Tibial nerve (tissue), 4 donors: ENCODE data around the gene PSG1. TPM values are rescaled to one million over a fixed set of nuclear protein-coding genes. Genes with fewer than 3 reads are reported as not detected.
A peak's percentile ranks its signal among the peaks of the same experiment; 100 is the strongest.
"Not testable (repeated sequence)": the region's sequence is repeated elsewhere in the genome, so short reads cannot be mapped to it uniquely, and the experiment has no call there.

Experiments
- DNase-seq, 2 donors: peaks; one replicate each; pipeline ENCODE4 v3.0.0-alpha.2; 2019; ENCODE audit warnings: low spot score in 2 of 2
- H3K27ac ChIP-seq, 4 donors: fragments of 200-600 bp; sonication (generic) in 3 of 4; one replicate each; pipeline ENCODE4 v1.5.1; 2017 to 2019; ENCODE audit warnings: mild to moderate bottlenecking in 1 of 4
- H3K27me3 ChIP-seq, 2 donors: fragments of 200-600 bp; sonication (generic) in 1 of 2; one replicate each; pipeline versions ENCODE4 v1.5.1 to v1.6.0; 2017 to 2019
- H3K36me3 ChIP-seq, 3 donors: fragments of 200-600 bp; sonication (generic); one replicate each; pipeline ENCODE4 v1.5.1; 2018 to 2019
- H3K4me1 ChIP-seq, 4 donors: fragments of 200-600 bp; sonication (generic) in 3 of 4; one replicate each; pipeline ENCODE4 v1.5.1; 2017 to 2019
- H3K4me3 ChIP-seq, 4 donors: fragments of 200-600 bp; sonication (generic) in 3 of 4; one replicate each; pipeline ENCODE4 v1.5.1; 2017 to 2019; ENCODE audit warnings: mild to moderate bottlenecking in 1 of 4, moderate library complexity in 1 of 4
- H3K9me3 ChIP-seq, 4 donors: fragments of 200-600 bp; sonication (generic) in 3 of 4; one replicate each; pipeline ENCODE4 v1.5.1; 2017 to 2019
- CTCF ChIP-seq, 5 experiments: fragments of 200-600 bp in 3 of 5; fragments of 450-650 bp in 2 of 5; sonication (generic) in 3 of 5; IDR thresholded peaks; one replicate each; pipeline ENCODE4 v1.5.1; 2016 to 2019; ENCODE audit warnings: antibody characterized with exemption in 5 of 5, mild to moderate bottlenecking in 3 of 5, moderate library complexity in 2 of 5
- EP300 ChIP-seq, 2 donors: sonication (generic); formaldehyde crosslinking; IDR thresholded peaks; one replicate each; pipeline ENCODE4 v1.6.1; 2017; ENCODE audit warnings: antibody characterized with exemption in 2 of 2, mild to moderate bottlenecking in 1 of 2
- POLR2A ChIP-seq, 2 donors: fragments of 450-650 bp; IDR thresholded peaks; one replicate each; pipeline ENCODE4 v1.6.1; 2017; ENCODE audit warnings: antibody characterized with exemption in 2 of 2, mild to moderate bottlenecking in 2 of 2, moderate library complexity in 2 of 2
- WGBS, 2 donors: methylation state at CpG; one replicate each; pipeline ENCODE4 v1.1.5; 2018; 5-methylcytosine and 5-hydroxymethylcytosine counted together
- total RNA-seq, 4 donors: library from RNA; depleted of rRNA; stranded (reverse); fragments of >200 nt; gene quantifications; one replicate each; pipeline ENCODE4 v1.1.0, GENCODE V29; 2016

PSG1 gene
- total RNA-seq, 4 donors from 2014 or later = not detected

GRCh38 chr19:42856866-42857543 lies 22.5 kb downstream of the PSG1 start:
- peak in 3 of 5 experiments; percentile 16 to 24 (median 18) for TF ChIP-seq CTCF (IDR thresholded peaks at IDR 0.05)
- not testable (repeated sequence) for H3K9me3 ChIP-seq, H3K27ac ChIP-seq, H3K36me3 ChIP-seq, H3K4me3 ChIP-seq, DNase-seq, H3K4me1 ChIP-seq, H3K27me3 ChIP-seq
- WGBS, 2 donors = 74 to 81% methylated on average over 19 of the region's 19 CpGs

DNA sequence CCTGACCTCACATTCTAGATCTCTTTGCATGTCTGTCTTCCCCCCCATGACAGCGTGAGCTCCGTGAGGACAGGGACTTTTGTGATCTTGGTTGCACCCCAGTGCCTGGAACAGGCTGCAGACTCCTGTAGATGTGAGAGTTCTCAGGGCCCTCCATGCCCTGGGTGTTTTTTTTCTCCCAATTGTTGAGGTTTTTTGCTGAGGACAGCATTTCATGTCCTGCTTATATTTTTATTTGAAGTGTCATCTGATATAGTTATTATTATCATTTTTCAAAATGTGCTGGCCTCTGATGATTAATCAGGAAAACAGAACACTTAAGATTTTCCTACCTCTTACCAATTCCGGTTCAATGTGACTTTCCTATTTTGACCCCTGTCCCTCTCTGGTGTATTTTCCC lies 24.8 kb downstream of the PSG1 start:
- not testable (repeated sequence) for H3K27me3 ChIP-seq, H3K27ac ChIP-seq, H3K9me3 ChIP-seq, H3K4me3 ChIP-seq, H3K4me1 ChIP-seq, H3K36me3 ChIP-seq, DNase-seq
- WGBS, 2 donors = 78 to 80% methylated on average over 3 of the region's 3 CpGs

GRCh38 chr19:42853231-42853630 lies 26.3 kb downstream of the PSG1 start:
- 85 to 90% methylated on average over 1 of the region's 1 CpG for WGBS, 2 donors
- H3K9me3 ChIP-seq, H3K27ac ChIP-seq, H3K4me3 ChIP-seq, DNase-seq, H3K36me3 ChIP-seq, H3K27me3 ChIP-seq, H3K4me1 ChIP-seq: not testable (repeated sequence)

- not testable (repeated sequence) for H3K4me3 ChIP-seq, H3K36me3 ChIP-seq, H3K4me1 ChIP-seq, DNase-seq, H3K27me3 ChIP-seq, H3K9me3 ChIP-seq, H3K27ac ChIP-seq
These were observed 26.7 kb downstream of the PSG1 start for GRCh38 chr19:42852821-42853220.

- H3K27me3 ChIP-seq, DNase-seq, H3K9me3 ChIP-seq, H3K4me3 ChIP-seq, H3K4me1 ChIP-seq, H3K36me3 ChIP-seq: not testable (repeated sequence)
- peak overlapping the region in 2 of 4 donors; percentile 1 to 67 for H3K27ac ChIP-seq
- WGBS, 2 donors = 50 to 67% methylated on average over 1 of the region's 1 CpG
These were observed 27.7 kb downstream of the PSG1 start for GRCh38 chr19:42851718-42852280.

DNA sequence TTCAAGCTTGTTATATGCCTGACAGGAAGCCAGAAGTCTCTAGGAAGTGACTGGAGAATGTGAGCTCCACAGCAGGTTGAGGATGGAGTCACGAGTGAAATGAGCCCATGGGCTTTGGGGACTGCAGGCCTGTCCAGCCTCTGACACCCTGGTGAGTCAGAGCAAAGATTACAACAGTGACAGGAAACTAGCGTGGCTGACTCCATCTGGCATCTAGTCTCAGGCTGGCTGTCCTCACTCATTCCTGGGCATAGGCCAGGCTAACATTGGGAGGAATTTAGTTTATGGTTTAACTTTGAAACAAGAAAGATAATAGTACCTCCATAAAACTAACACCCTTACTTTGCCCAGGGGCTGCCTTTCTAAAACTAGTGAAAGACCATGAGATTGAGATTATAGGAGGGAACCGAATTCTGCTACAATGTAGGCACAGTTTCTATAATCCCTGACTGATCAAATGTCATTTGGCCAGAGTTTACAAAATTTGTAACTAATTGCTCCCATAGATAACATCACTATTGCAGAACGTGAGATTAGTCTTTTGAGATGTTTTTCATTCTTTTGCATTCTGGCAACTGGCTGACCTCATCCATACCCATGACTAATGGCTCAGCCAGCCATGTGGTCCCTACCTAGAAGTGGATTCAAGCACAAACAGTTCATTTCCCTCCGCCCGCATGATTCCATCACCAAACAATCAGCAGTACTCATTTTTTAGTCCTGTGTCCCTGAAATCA lies 28.4 kb downstream of the PSG1 start:
- Histone ChIP-seq H3K4me1 (no peaks in the 10 kb centered on the region), H3K4me3 (no peak overlapping the region), H3K27me3 (no peaks in the 10 kb centered on the region), H3K9me3 (no peaks in the 10 kb centered on the region), H3K27ac (peak overlapping the region in 1 of 4 donors; percentile 46), H3K36me3 (no peaks in the 10 kb centered on the region)
- peak; percentile 28 to 34 for DNase-seq
- TF ChIP-seq EP300 (IDR thresholded peaks at IDR 0.05) = no peak
- TF ChIP-seq POLR2A (IDR thresholded peaks at IDR 0.05) = no peak
- TF ChIP-seq CTCF (IDR thresholded peaks at IDR 0.05) = no peak
- 62 to 64% methylated on average over 6 of the region's 6 CpGs for WGBS, 2 donors

DNA sequence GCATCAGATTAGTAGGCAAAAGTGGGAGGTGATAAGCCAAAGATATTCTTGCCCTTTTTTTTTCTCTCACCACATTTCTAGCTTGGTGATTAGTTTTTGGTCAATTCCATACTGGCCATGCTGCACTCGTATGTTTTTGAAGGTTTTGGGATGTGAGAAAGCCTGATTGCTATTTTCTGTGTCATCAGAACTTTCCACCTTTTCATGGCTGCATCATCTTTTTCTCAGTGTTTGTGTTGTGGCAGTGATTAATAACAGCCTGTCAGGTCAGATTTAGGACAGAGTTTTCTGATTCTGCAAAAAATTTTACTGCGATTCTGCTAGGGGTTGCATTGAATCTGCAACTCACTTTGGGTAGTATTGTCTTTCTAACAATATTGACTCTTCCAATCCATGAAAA lies 32.9 kb downstream of the PSG1 start:
- Histone ChIP-seq H3K27ac (no peak overlapping the region), H3K27me3 (no peaks in the 10 kb centered on the region), H3K4me1 (no peaks in the 10 kb centered on the region), H3K4me3 (no peak overlapping the region), H3K36me3 (no peaks in the 10 kb centered on the region), H3K9me3 (no peaks in the 10 kb centered on the region)
- no peak for DNase-seq
- WGBS, 2 donors = 68 to 70% methylated on average over 2 of the region's 2 CpGs
- TF ChIP-seq CTCF (IDR thresholded peaks at IDR 0.05) (no peak), EP300 (IDR thresholded peaks at IDR 0.05) (no peak), POLR2A (IDR thresholded peaks at IDR 0.05) (no peak)

GRCh38 chr19:42843631-42844030 lies 35.9 kb downstream of the PSG1 start:
- H3K27me3 ChIP-seq, H3K27ac ChIP-seq, DNase-seq, H3K4me3 ChIP-seq, H3K36me3 ChIP-seq, H3K4me1 ChIP-seq, H3K9me3 ChIP-seq: not testable (repeated sequence)
- 53 to 57% methylated on average over 7 of the region's 7 CpGs for WGBS, 2 donors

GRCh38 chr19:42832746-42833442 lies 46.6 kb downstream of the PSG1 start:
- H3K9me3 ChIP-seq, H3K4me1 ChIP-seq, H3K36me3 ChIP-seq, H3K4me3 ChIP-seq, H3K27ac ChIP-seq, H3K27me3 ChIP-seq, DNase-seq: not testable (repeated sequence)
- 80 to 82% methylated on average over 9 of the region's 9 CpGs for WGBS, 2 donors
